ENCODE results near the gene PCNT. TPM values are rescaled to one million over a fixed set of nuclear protein-coding genes. Genes with fewer than 3 reads are reported as not detected.

PCNT gene
- total and polyA plus RNA-seq, 2 donors (not counting 1 experiment from before 2014, with no cell fraction given), result 20.3 to 58.1 TPM

- no peak for DNase-seq
- Mint-ChIP-seq H3K27ac (no peak overlapping the region), H3K4me1 (peaks cover 1% of the 10 kb centered on the region), H3K4me3 (no peak overlapping the region), H3K9me3 (ENCODE audit: insufficient read depth) (no peaks in the 10 kb centered on the region), H3K27me3 (no peaks in the 10 kb centered on the region)
- H3K9ac ChIP-seq (ENCODE audit: low read length), result no peak overlapping the region
- ATAC-seq (ENCODE audit: low read depth), result no peak
- H4K20me1 ChIP-seq (ENCODE audit: control insufficient read depth, insufficient read depth, low read length, poor library complexity, severe bottlenecking), result no peaks in the 10 kb centered on the region
- H3K4me3 ChIP-seq (ENCODE audit: control extremely low read depth in 1 of 5, extremely low read depth in 1 of 5, insufficient read depth in 1 of 5, low read depth in 2 of 5, low read length in 4 of 5), result no peak overlapping the region
- H3K4me1 ChIP-seq (ENCODE audit: control insufficient read depth in 2 of 2, insufficient read depth in 2 of 2, low read length in 2 of 2), result no peaks in the 10 kb centered on the region
- peaks cover 0 to 26% of the 10 kb centered on the region in 2 experiments for H3K36me3 ChIP-seq (replicated peaks in 1 of 2; ENCODE audit: control extremely low read depth in 1 of 2, control insufficient read depth in 1 of 2, extremely low read depth in 1 of 2, insufficient read depth in 2 of 2, low read length in 1 of 2)
- no peaks in the 10 kb centered on the region for H3K79me2 ChIP-seq (ENCODE audit: control insufficient read depth, insufficient read depth, low read length)
- no peak overlapping the region for H3K27ac ChIP-seq (ENCODE audit: low read length in 2 of 2)
- H3K9me3 ChIP-seq (ENCODE audit: control extremely low read depth in 1 of 3, control insufficient read depth in 2 of 3, insufficient read depth in 1 of 3, low read length in 2 of 3), result peaks cover 0 to 3% (median 0%) of the 10 kb centered on the region in 3 donors
- WGBS (ENCODE audit: insufficient coverage), result 98% methylated on average over 22 of the region's 23 CpGs
- TF ChIP-seq EZH2 (IDR thresholded peaks at IDR 0.05; ENCODE audit: borderline replicate concordance, insufficient read depth, low read depth, low read length, poor library complexity, severe bottlenecking), result no peak
- TF ChIP-seq CTCF (IDR thresholded peaks at IDR 0.05), result no peak
- no peak overlapping the region for H2AFZ ChIP-seq (ENCODE audit: insufficient read depth, low read depth, low read length, poor library complexity, severe bottlenecking)
- CTCF ChIA-PET, result no interaction called here
- intact Hi-C loops (cut with micrococcal nuclease), result no loop called here
- POLR2A ChIA-PET, result no interaction called here
- H3K4me2 ChIP-seq (replicated peaks; ENCODE audit: low read depth, low read length, poor library complexity, severe bottlenecking), result no peak overlapping the region
- no peaks in the 10 kb centered on the region for H3K27me3 ChIP-seq (replicated peaks in 1 of 4; ENCODE audit: control extremely low read depth in 1 of 4, control insufficient read depth in 3 of 4, insufficient read depth in 4 of 4, low read length in 3 of 4)
Observed at GRCh38 chr21:46441961-46442498, 118.1 kb downstream of the PCNT start.

- Histone ChIP-seq H4K20me1 (ENCODE audit: control insufficient read depth, insufficient read depth, low read length, poor library complexity, severe bottlenecking) (no peaks in the 10 kb centered on the region), H3K27ac (ENCODE audit: low read length in 2 of 2) (no peak overlapping the region), H3K79me2 (ENCODE audit: control insufficient read depth, insufficient read depth, low read length) (no peaks in the 10 kb centered on the region), H3K36me3 (replicated peaks in 1 of 2; ENCODE audit: control extremely low read depth in 1 of 2, control insufficient read depth in 1 of 2, extremely low read depth in 1 of 2, insufficient read depth in 2 of 2, low read length in 1 of 2) (peaks cover 0 to 24% of the 10 kb centered on the region in 2 experiments), H2AFZ (ENCODE audit: insufficient read depth, low read depth, low read length, poor library complexity, severe bottlenecking) (no peak overlapping the region), H3K9me3 (ENCODE audit: control extremely low read depth in 1 of 3, control insufficient read depth in 2 of 3, insufficient read depth in 1 of 3, low read length in 2 of 3) (peaks cover 0 to 7% (median 0%) of the 10 kb centered on the region in 3 donors), H3K4me3 (ENCODE audit: control extremely low read depth in 1 of 5, extremely low read depth in 1 of 5, insufficient read depth in 1 of 5, low read depth in 2 of 5, low read length in 4 of 5) (no peak overlapping the region), H3K4me1 (ENCODE audit: control insufficient read depth in 2 of 2, insufficient read depth in 2 of 2, low read length in 2 of 2) (no peaks in the 10 kb centered on the region), H3K9ac (ENCODE audit: low read length) (no peak overlapping the region), H3K4me2 (replicated peaks; ENCODE audit: low read depth, low read length, poor library complexity, severe bottlenecking) (no peak overlapping the region), H3K27me3 (replicated peaks in 1 of 4; ENCODE audit: control extremely low read depth in 1 of 4, control insufficient read depth in 3 of 4, insufficient read depth in 4 of 4, low read length in 3 of 4) (no peaks in the 10 kb centered on the region)
- no peak for ATAC-seq (ENCODE audit: low read depth)
- POLR2A ChIA-PET, result no interaction called here
- TF ChIP-seq CTCF (IDR thresholded peaks at IDR 0.05) (no peak), EZH2 (IDR thresholded peaks at IDR 0.05; ENCODE audit: borderline replicate concordance, insufficient read depth, low read depth, low read length, poor library complexity, severe bottlenecking) (no peak)
- CTCF ChIA-PET, result no interaction called here
- Mint-ChIP-seq H3K27me3 (no peaks in the 10 kb centered on the region), H3K4me3 (no peak overlapping the region), H3K4me1 (no peaks in the 10 kb centered on the region), H3K9me3 (ENCODE audit: insufficient read depth) (no peaks in the 10 kb centered on the region), H3K27ac (no peak overlapping the region)
- intact Hi-C loops (cut with micrococcal nuclease), result no loop called here
- DNase-seq, result no peak
- WGBS (ENCODE audit: insufficient coverage), result 86% methylated on average over 13 of the region's 15 CpGs
Observed at GRCh38 chr21:46442938-46443337, 119.0 kb downstream of the PCNT start.

Measured in B cell (primary cell).